A549 (cell line): ENCODE measurements around the gene TNS1. TPM values are rescaled to one million over a fixed set of nuclear protein-coding genes. Genes with fewer than 3 reads are reported as not detected.

ENCODE experiments used
- ATAC-seq, 2 experiments: fragments of 200-7000 bp in 1 of 2; fragments of >200 bp in 1 of 2; cut with Nextera tagmentation in 1 of 2; cut with Tn5 transposase in 1 of 2; 3 replicates each; pipeline versions ENCODE4 v1.8.0 to v1.9.1; 2018 to 2020; ENCODE audit warnings: mild to moderate bottlenecking in 1 of 2, moderate library complexity in 1 of 2
- CTCF ChIA-PET: fragments of 300-600 bp; sonication (Branson Sonifier 250); formaldehyde crosslinking; extraction: SDS; loops from one replicate; lab custom pipeline; 2021; ENCODE audit warnings: antibody characterized with exemption, inconsistent platforms; lab: Yijun Ruan, JAX
- POLR2A ChIA-PET: fragments of 350-600 bp; formaldehyde crosslinking; extraction: SDS; loops from one replicate; lab custom pipeline; 2021; ENCODE audit warnings: antibody characterized with exemption, inconsistent platforms; lab: Yijun Ruan, JAX
- DNase-seq, 2 experiments: peaks; one replicate each; pipeline versions ENCODE4 v3.0.0 to v3.0.0-alpha.2; 2011 to 2016; ENCODE audit warnings: low read depth in 1 of 2, low spot score in 1 of 2
- FAIRE-seq: peaks from 2 replicates; lab custom pipeline; 2011; peaks lifted over from hg19 to GRCh38; lab: Jason Lieb, UNC
- H3K27ac ChIP-seq, 2 experiments: fragments of >200 bp; sonication (Bioruptor Twin); formaldehyde crosslinking; 3 replicates each; pipeline ENCODE4 v1.5.1; 2016 to 2017
- H3K4me1 ChIP-seq: fragments of >200 bp; sonication (Bioruptor Twin); formaldehyde crosslinking; 3 replicates; pipeline ENCODE4 v1.6.1; 2016
- H3K4me2 ChIP-seq: fragments of >200 bp; sonication (Bioruptor Twin); formaldehyde crosslinking; 3 replicates; pipeline ENCODE4 v1.6.1; 2016
- H3K4me3 ChIP-seq: fragments of >200 bp; sonication (Bioruptor Twin); formaldehyde crosslinking; 3 replicates; pipeline ENCODE4 v1.5.1; 2016
- H3K9me3 ChIP-seq: fragments of >200 bp; sonication (Bioruptor Twin); formaldehyde crosslinking; 3 replicates; pipeline ENCODE4 v1.6.1; 2016
- CHD2 ChIP-seq: fragments of 150-350 bp; IDR thresholded peaks from 2 replicates; pipeline ENCODE4 v1.6.1; 2014; ENCODE audit warnings: low read length; ENCODE audit not compliant: partially characterized antibody
- E2F6 ChIP-seq: IDR thresholded peaks from 2 replicates; pipeline ENCODE4 v1.6.1; 2012; ENCODE audit warnings: low read depth, borderline replicate concordance
- EHF ChIP-seq: fragments of 250-450 bp; sonication (Bioruptor Pico); IDR thresholded peaks from 2 replicates; pipeline ENCODE4 v1.5.0; 2020; ENCODE audit warnings: mild to moderate bottlenecking
- HDAC2 ChIP-seq: fragments of 200-600 bp; sonication (generic); IDR thresholded peaks from 2 replicates; pipeline ENCODE4 v1.6.1; 2016
- HES2 ChIP-seq: fragments of >200 bp; sonication (Bioruptor Twin); formaldehyde crosslinking; IDR thresholded peaks from 2 replicates; pipeline ENCODE4 v1.6.1; 2016
- HEYL ChIP-seq: fragments of 250-450 bp; sonication (Bioruptor Pico); IDR thresholded peaks from 2 replicates; pipeline ENCODE4 v1.8.0; 2021; ENCODE audit warnings: mild to moderate bottlenecking, moderate library complexity
- HOXB13 ChIP-seq: fragments of 250-450 bp; sonication (Bioruptor Pico); IDR thresholded peaks from 2 replicates; pipeline ENCODE4 v1.5.0; 2020; ENCODE audit warnings: low read depth, mild to moderate bottlenecking, moderate library complexity
- JUN ChIP-seq, 2 experiments: fragments of >200 bp; sonication (Bioruptor Twin); formaldehyde crosslinking; IDR thresholded peaks; 2 replicates in 1 of 2; 3 replicates in 1 of 2; pipeline ENCODE4 v1.6.1; 2016 to 2017
- NFE2L2 ChIP-seq: fragments of 150-350 bp; conservative IDR thresholded peaks from 2 replicates; pipeline ENCODE4 v1.6.1; 2014; ENCODE audit warnings: low read length
- PBX3 ChIP-seq: IDR thresholded peaks from 2 replicates; pipeline ENCODE4 v1.6.1; 2012
- POLR2A ChIP-seq: IDR thresholded peaks from 2 replicates; pipeline ENCODE4 v1.6.1; 2012; ENCODE audit warnings: mild to moderate bottlenecking, low read length
- REST ChIP-seq: fragments of 200-600 bp; sonication (generic); IDR thresholded peaks from 2 replicates; pipeline ENCODE4 v1.6.1; 2016; ENCODE audit warnings: antibody characterized with exemption, mild to moderate bottlenecking, moderate library complexity
- RFX5 ChIP-seq: fragments of 450-650 bp; IDR thresholded peaks from 2 replicates; pipeline ENCODE4 v1.7.1; 2014; ENCODE audit warnings: antibody characterized with exemption, mild to moderate bottlenecking, moderate library complexity
- TP53 ChIP-seq: fragments of 250-450 bp; sonication (Bioruptor Pico); IDR thresholded peaks from 2 replicates; pipeline ENCODE4 v1.5.0; 2021; ENCODE audit warnings: mild to moderate bottlenecking, moderate library complexity
- USF2 ChIP-seq: fragments of 450-650 bp; IDR thresholded peaks from 2 replicates; pipeline ENCODE4 v1.6.1; 2014; ENCODE audit warnings: antibody characterized with exemption
- ZNF302 ChIP-seq: fragments of 250-450 bp; sonication (Bioruptor Pico); IDR thresholded peaks from 2 replicates; pipeline ENCODE4 v1.9.0; 2021; ENCODE audit warnings: inconsistent platforms, mild to moderate bottlenecking, moderate library complexity
- WGBS: methylation state at CpG from one replicate; pipeline ENCODE4 v1.1.6; 2017; ENCODE audit errors: missing lambda C conversion rate; 5-methylcytosine and 5-hydroxymethylcytosine counted together
- polyA plus RNA-seq, 4 experiments: library from polyadenylated mRNA; depleted of rRNA in 3 of 4; stranded (reverse); fragments of >200 nt; fragmentation: RNase III in 1 of 4; extraction: RNeasy Plus Mini Kit Qiagen cat#74134 plus additional on column Dnase treatment in 1 of 4; gene quantifications; 2 replicates in 3 of 4; 3 replicates in 1 of 4; pipeline ENCODE4 v1.2.3, GENCODE V29; 2011 to 2017

TNS1 gene
- polyA plus RNA-seq, 2 of the 4 experiments (the other 2 are of a cell fraction): 4.9 to 10.6 TPM

- ChIA-PET POLR2A (no interaction called here), CTCF (interaction anchor here (0.7 to 3.3 kb wide), 9 partner anchors 12 to 223 kb away, joined by 3 to 15 read pairs (median 4); no protein-coding TSS in a partner anchor)
- TF ChIP-seq CHD2: no peak
- no peak for TF ChIP-seq POLR2A
- TF ChIP-seq PBX3: no peak
- no peak for TF ChIP-seq HOXB13
- TF ChIP-seq HDAC2: no peak
- TF ChIP-seq JUN (IDR thresholded peaks at IDR 0.05): no peak
- no peak for TF ChIP-seq NFE2L2
- TF ChIP-seq E2F6: no peak
- TF ChIP-seq RFX5: no peak
- TF ChIP-seq REST: no peak
- no peak for TF ChIP-seq HES2
- no peak for TF ChIP-seq TP53
- TF ChIP-seq ZNF302: no peak
- TF ChIP-seq EHF (CRISPR knock-in tag): no peak
- TF ChIP-seq USF2: no peak
- TF ChIP-seq HEYL: no peak
- FAIRE-seq: no peak
- Histone ChIP-seq H3K4me2 (peak overlapping the region; percentile 94), H3K4me3 (peak overlapping the region; percentile 61), H3K9me3 (no peaks in the 10 kb centered on the region), H3K27ac (peak overlapping the region; percentile 79 to 91), H3K4me1 (peaks cover 44% of the 10 kb centered on the region)
- 59% methylated on average over 7 of the region's 8 CpGs for WGBS
- DNase-seq: no peak
- ATAC-seq: no peak
Observed at GRCh38 chr2:218009231-218009630, 6.4 kb upstream of the TNS1 start.

- Histone ChIP-seq H3K4me2 (peak overlapping the region; percentile 94), H3K9me3 (no peaks in the 10 kb centered on the region), H3K4me3 (no peak overlapping the region), H3K27ac (peak overlapping the region; percentile 79 to 91; a peak in 5 of 6 replicates), H3K4me1 (peaks cover 53% of the 10 kb centered on the region)
- WGBS: 83% methylated on average over 12 of the region's 12 CpGs
- CTCF ChIA-PET: interaction anchor here (0.7 to 3.3 kb wide), 13 partner anchors 12 to 222 kb away, joined by 3 to 15 read pairs (median 4); no protein-coding TSS in a partner anchor
- ATAC-seq (no peak), FAIRE-seq (no peak), DNase-seq (no peak)
- no peak for TF ChIP-seq HDAC2
- POLR2A ChIA-PET: no interaction called here
Observed at GRCh38 chr2:218008060-218009040, 5.6 kb upstream of the TNS1 start.
